ENCODE results near the gene ITPR2. TPM values are rescaled to one million over a fixed set of nuclear protein-coding genes. Genes with fewer than 3 reads are reported as not detected.

ITPR2 gene
- total RNA-seq, 1 donor = 77.7 TPM

DNA sequence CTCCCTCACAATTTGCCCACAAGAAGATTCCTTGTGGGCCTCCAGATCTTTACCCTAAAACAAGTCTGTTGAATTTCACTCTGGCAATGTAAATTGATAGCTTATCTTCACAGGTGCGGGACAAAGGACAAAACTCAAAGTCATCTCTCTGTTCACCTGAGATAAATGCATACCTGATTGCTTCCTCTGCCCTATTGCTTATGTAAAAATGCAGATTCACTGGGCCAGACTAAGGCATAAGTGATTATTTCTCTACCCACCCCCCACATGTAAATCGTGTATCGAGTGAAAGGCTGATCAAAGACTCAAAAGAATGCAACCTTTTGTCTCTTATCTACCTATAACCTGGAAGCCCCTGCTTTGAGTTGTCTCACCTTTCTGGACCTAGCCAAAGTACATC lies 320.8 kb downstream of the ITPR2 start:
- H3K4me3 ChIP-seq (ENCODE audit: low read depth, low read length) = no peak overlapping the region
- no peak for DNase-seq (ENCODE audit: low read depth)
- TF ChIP-seq, protein P1, sequence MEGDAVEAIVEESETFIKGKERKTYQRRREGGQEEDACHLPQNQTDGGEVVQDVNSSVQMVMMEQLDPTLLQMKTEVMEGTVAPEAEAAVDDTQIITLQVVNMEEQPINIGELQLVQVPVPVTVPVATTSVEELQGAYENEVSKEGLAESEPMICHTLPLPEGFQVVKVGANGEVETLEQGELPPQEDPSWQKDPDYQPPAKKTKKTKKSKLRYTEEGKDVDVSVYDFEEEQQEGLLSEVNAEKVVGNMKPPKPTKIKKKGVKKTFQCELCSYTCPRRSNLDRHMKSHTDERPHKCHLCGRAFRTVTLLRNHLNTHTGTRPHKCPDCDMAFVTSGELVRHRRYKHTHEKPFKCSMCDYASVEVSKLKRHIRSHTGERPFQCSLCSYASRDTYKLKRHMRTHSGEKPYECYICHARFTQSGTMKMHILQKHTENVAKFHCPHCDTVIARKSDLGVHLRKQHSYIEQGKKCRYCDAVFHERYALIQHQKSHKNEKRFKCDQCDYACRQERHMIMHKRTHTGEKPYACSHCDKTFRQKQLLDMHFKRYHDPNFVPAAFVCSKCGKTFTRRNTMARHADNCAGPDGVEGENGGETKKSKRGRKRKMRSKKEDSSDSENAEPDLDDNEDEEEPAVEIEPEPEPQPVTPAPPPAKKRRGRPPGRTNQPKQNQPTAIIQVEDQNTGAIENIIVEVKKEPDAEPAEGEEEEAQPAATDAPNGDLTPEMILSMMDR (IDR thresholded peaks at IDR 0.05; ENCODE audit: insufficient read depth, low read depth, low read length) = no peak

DNA sequence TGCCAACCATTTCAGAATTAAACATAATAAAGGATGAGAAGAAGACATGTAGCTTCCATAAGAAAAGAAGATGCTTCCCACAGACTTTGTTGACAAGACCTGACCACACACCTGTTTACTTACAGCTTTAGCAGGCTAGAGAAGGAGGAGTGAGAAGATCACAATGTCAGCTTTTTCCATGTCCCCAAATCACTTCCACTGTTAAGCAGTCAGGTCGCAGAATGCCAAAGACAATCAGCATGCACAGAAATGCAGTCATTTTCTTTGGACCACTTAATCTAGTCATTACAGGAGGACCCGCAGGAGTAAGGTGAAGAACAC lies 322.7 kb downstream of the ITPR2 start:
- TF ChIP-seq, protein P1 (IDR thresholded peaks at IDR 0.05; ENCODE audit: insufficient read depth, low read depth, low read length) = no peak
- H3K4me3 ChIP-seq (ENCODE audit: low read depth, low read length) = no peak overlapping the region
- DNase-seq (ENCODE audit: low read depth) = no peak

DNA sequence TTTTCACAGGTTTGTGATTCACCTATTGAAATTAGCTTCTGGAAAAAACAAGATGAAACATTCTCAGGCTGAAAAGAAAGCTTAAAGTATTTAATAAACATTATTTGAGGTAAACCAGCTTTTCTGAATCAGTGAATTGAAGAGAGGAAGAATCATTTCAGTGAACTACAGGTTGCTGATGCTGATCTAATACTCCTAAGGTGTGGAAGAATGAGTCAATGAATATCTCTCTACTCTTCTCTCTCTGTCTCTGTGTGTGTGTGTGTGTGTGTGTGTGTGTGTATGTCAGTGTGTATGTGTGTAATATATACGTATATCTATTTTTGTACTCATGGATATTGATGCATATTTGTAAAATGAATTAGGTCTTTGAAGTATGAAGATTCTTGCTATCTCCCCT lies 325.4 kb downstream of the ITPR2 start:
- DNase-seq (ENCODE audit: low read depth) = no peak
- no peak overlapping the region for H3K4me3 ChIP-seq (ENCODE audit: low read depth, low read length)
- TF ChIP-seq, protein P1 (IDR thresholded peaks at IDR 0.05; ENCODE audit: insufficient read depth, low read depth, low read length) = no peak

DNA sequence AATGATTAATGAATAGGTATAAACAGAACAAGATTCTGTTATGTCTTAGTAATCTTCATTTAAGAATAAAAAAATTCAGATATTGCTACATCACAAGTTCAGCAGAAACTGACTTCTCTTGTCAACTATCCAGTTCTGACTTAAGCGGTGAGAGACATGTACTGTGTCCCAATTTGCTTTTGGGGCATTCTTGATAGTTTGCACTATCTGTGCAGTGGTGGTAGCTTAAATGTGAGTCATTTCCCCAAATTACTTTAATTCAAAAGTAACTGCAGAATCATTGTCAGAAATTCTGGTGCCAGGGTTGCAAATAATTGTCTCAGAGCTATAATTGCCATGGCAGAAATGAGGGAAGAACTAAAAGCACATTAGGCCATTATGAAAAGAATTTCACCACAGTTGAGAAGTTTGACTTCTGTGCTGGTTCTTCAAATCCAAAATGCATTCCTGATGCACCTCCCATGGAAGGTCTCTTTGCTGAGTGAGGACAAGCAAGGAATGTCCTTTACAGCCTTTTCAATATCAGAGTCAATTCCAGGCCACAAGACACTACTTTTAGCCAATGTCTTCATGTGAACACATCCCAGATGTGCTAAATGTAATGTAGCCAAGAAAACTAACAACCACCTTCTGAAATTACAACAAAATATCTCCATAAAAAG lies 332.9 kb downstream of the ITPR2 start:
- TF ChIP-seq, protein P1 (IDR thresholded peaks at IDR 0.05; ENCODE audit: insufficient read depth, low read depth, low read length) = no peak
- DNase-seq (ENCODE audit: low read depth) = peak; percentile 6
- no peak overlapping the region for H3K4me3 ChIP-seq (ENCODE audit: low read depth, low read length)

DNA sequence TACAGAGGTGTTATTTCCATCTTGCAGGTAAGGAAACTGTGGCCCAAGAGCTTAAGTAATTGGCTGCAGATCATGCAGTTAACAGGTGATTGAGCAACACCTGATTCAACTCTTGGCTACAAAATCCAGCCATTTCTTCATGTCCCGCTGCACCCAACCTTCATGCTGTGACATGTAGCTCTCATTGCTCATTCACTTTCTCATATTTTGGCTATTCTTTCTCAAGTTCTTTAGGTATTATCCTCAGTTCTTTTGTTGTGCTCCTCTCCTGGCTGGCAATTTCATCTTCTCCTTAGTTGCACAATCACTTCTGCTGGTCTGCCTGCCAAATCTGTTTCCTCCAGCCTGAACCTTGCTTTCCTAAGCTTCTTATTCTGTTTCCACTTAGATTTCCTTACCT lies 336.8 kb downstream of the ITPR2 start:
- DNase-seq (ENCODE audit: low read depth) = no peak
- H3K4me3 ChIP-seq (ENCODE audit: low read depth, low read length) = no peak overlapping the region
- TF ChIP-seq, protein P1 (IDR thresholded peaks at IDR 0.05; ENCODE audit: insufficient read depth, low read depth, low read length) = no peak

DNA sequence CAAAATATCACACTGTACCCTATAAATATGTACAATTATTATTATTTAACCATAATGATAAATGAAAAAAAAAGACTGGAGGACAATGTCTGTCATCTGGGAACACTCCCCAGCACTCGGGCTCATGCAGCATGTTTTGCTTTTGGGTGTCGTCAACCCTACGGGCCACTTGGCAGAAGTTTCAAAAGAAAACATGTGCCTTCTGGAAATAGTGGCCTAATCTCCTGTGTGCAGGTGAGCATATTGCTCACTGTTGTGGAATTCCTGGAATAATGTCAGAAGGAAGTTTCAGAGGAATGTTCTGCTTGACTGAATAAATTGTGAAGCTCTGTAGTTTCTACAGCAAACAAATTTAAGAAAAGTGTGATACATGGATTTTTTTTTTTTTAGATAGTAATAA lies 339.3 kb downstream of the ITPR2 start:
- no peak for DNase-seq (ENCODE audit: low read depth)
- TF ChIP-seq, protein P1 (IDR thresholded peaks at IDR 0.05; ENCODE audit: insufficient read depth, low read depth, low read length) = no peak
- no peak overlapping the region for H3K4me3 ChIP-seq (ENCODE audit: low read depth, low read length)

DNA sequence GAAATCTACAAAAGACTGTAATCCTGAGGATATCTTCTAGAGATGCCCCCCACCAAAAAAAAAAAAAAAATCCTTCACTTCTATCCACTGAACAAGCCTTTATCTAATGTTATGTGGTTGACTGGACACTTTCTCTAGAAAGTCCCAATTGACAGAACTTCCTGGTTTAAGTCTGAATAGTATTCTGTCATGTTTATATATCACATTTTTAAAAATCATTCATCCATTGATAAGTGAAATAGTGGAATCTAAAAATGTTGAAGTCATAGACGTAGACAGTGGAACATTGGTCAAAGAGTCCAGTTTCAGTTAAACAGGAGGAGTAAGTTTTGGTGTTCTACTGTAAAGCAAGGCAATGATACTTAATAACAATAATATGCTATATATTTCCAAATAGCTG lies 340.6 kb downstream of the ITPR2 start:
- H3K4me3 ChIP-seq (ENCODE audit: low read depth, low read length) = no peak overlapping the region
- no peak for DNase-seq (ENCODE audit: low read depth)
- TF ChIP-seq, protein P1 (IDR thresholded peaks at IDR 0.05; ENCODE audit: insufficient read depth, low read depth, low read length) = no peak

Measured in fibroblast of villous mesenchyme (primary cell).